Neural progenitor cell (in vitro differentiated cells): ENCODE data around the gene MAD2L1BP. TPM values are rescaled to one million over a fixed set of nuclear protein-coding genes. Genes with fewer than 3 reads are reported as not detected.

ENCODE experiments used
- DNase-seq: peaks from one replicate; pipeline ENCODE4 v3.0.0-alpha.2; 2016; ENCODE audit warnings: low spot score
- H2AFZ ChIP-seq: fragments of 200-600 bp; sonication (generic); replicated peaks from 2 replicates; pipeline ENCODE4 v1.6.1; 2016; ENCODE audit warnings: antibody characterized with exemption
- H3F3A ChIP-seq: fragments of 200-600 bp; sonication (generic); 2 replicates; pipeline ENCODE4 v1.6.1; 2016; ENCODE audit warnings: antibody characterized with exemption, low read depth
- H3K27ac ChIP-seq: fragments of 200-600 bp; sonication (generic); 2 replicates; pipeline ENCODE4 v1.5.1; 2016; ENCODE audit warnings: mild to moderate bottlenecking
- H3K27me3 ChIP-seq: fragments of 200-600 bp; sonication (generic); 2 replicates; pipeline ENCODE4 v1.6.1; 2016; ENCODE audit warnings: mild to moderate bottlenecking, moderate library complexity
- H3K36me3 ChIP-seq: fragments of 200-600 bp; sonication (generic); 2 replicates; pipeline ENCODE4 v1.5.1; 2016
- H3K4me1 ChIP-seq: fragments of 200-600 bp; sonication (generic); 2 replicates; pipeline ENCODE4 v1.6.1; 2016; ENCODE audit warnings: mixed run types
- H3K4me2 ChIP-seq: fragments of 200-600 bp; sonication (generic); 2 replicates; pipeline ENCODE4 v1.6.1; 2016
- H3K4me3 ChIP-seq: fragments of 200-600 bp; sonication (generic); 2 replicates; pipeline ENCODE4 v1.5.1; 2016
- H3K79me2 ChIP-seq: fragments of 200-600 bp; sonication (generic); 2 replicates; pipeline ENCODE4 v1.6.1; 2016; ENCODE audit warnings: low read depth
- H3K9ac ChIP-seq: fragments of 200-600 bp; sonication (generic); 2 replicates; pipeline ENCODE4 v1.6.1; 2016
- H3K9me3 ChIP-seq: fragments of 200-600 bp; sonication (generic); 2 replicates; pipeline ENCODE4 v1.5.1; 2016; ENCODE audit warnings: low read depth
- H4K20me1 ChIP-seq: fragments of 200-600 bp; sonication (generic); 2 replicates; pipeline ENCODE4 v1.6.1; 2016; ENCODE audit warnings: low read depth
- H3K27ac Mint-ChIP-seq: 3 replicates; pipeline ENCODE4 v1.8.0; 2021; ENCODE audit warnings: mixed read lengths
- H3K27me3 Mint-ChIP-seq: 2 replicates; pipeline ENCODE4 v1.8.0; 2022; ENCODE audit warnings: low read depth, mild to moderate bottlenecking, inconsistent platforms, moderate library complexity, mixed read lengths; ENCODE audit not compliant: insufficient read depth
- H3K36me3 Mint-ChIP-seq: 3 replicates; pipeline ENCODE4 v1.8.0; 2021; ENCODE audit warnings: mixed read lengths
- H3K4me1 Mint-ChIP-seq: 3 replicates; pipeline ENCODE4 v1.8.0; 2021; ENCODE audit warnings: mixed read lengths
- H3K4me3 Mint-ChIP-seq: 3 replicates; pipeline ENCODE4 v1.8.0; 2021; ENCODE audit warnings: mild to moderate bottlenecking, moderate library complexity, mixed read lengths
- H3K9me3 Mint-ChIP-seq: 3 replicates; pipeline ENCODE4 v1.8.0; 2020; ENCODE audit warnings: mixed read lengths
- EZH2 ChIP-seq: fragments of 200-600 bp; sonication (generic); IDR thresholded peaks from 2 replicates; pipeline ENCODE4 v1.6.1; 2017; ENCODE audit warnings: antibody characterized with exemption, mild to moderate bottlenecking, moderate library complexity
- EZH2phosphoT487 ChIP-seq: fragments of 200-600 bp; sonication (generic); IDR thresholded peaks from 2 replicates; pipeline ENCODE4 v1.6.1; 2017; ENCODE audit warnings: antibody characterized with exemption
- total RNA-seq: library from RNA; depleted of rRNA; stranded (reverse); fragments of >200 nt; gene quantifications from 2 replicates; pipeline ENCODE4 v1.2.3, GENCODE V29; 2015; ENCODE audit warnings: low replicate concordance
- TF ChIP-seq, protein P1 (sequence below): fragments of 200-600 bp; sonication (generic); IDR thresholded peaks from 2 replicates; pipeline ENCODE4 v1.5.1; 2017; ENCODE audit warnings: antibody characterized with exemption, mild to moderate bottlenecking

The MAD2L1BP gene
- total RNA-seq, 1 donor from 2014 or later = 52.0 TPM

DNA sequence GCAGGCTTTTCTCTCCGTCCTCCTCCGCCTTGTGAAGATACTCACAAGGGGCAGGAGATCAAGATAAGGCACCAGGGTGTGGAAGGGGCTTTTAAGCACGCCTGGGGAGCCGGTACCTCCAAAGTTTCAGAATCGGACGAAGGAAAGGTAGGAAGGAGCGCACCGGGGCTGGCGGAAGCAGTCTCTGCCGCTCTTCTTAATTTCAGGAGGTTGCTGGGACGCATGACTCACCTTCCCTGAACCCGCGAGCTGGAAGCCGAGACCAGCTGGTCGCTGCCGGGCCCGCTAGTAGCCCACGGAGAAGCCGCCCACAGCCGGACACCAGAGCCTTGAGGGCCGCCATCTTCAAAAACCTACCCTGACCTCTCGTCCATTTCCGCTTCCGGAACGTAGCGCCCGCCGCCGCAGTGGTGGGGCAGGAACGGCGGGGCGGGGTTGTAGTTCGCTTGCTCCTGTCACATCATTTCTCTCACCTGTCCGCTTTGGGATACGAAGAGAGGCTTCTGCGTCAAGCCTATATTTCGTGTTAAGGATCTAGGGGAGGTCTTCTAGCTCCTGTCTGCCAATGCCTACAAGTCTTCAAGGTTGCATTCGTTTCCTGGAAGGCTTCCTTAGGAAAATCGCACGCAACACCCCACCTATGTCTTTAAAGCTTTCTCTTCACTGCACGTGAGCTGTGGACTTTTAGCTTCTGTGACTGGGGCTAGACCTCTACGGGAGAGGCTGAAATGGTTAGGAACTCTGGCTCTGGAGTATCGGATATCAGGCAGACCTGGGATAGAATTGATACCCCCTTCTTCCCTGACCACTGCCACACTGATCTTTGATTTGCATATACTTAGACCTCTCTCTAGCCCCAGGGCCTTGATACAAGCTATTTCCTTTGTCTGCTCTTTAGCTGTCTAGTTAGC is 52.1 kb downstream of the MAD2L1BP start, which contains the start of gene MRPS18A:
TSS of gene MRPS18A (minus strand) at position 355 of the 911 bp plus-strand sequence. CDS start at position 343, 12 bp downstream.
- TF ChIP-seq EZH2phosphoT487 (no peak), EZH2 (peak; percentile 42)
- TF ChIP-seq, protein P1, sequence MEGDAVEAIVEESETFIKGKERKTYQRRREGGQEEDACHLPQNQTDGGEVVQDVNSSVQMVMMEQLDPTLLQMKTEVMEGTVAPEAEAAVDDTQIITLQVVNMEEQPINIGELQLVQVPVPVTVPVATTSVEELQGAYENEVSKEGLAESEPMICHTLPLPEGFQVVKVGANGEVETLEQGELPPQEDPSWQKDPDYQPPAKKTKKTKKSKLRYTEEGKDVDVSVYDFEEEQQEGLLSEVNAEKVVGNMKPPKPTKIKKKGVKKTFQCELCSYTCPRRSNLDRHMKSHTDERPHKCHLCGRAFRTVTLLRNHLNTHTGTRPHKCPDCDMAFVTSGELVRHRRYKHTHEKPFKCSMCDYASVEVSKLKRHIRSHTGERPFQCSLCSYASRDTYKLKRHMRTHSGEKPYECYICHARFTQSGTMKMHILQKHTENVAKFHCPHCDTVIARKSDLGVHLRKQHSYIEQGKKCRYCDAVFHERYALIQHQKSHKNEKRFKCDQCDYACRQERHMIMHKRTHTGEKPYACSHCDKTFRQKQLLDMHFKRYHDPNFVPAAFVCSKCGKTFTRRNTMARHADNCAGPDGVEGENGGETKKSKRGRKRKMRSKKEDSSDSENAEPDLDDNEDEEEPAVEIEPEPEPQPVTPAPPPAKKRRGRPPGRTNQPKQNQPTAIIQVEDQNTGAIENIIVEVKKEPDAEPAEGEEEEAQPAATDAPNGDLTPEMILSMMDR = no peak
- H2AFZ ChIP-seq = peak within 1 kb of the TSS; percentile 94
- H3K4me1 ChIP-seq = peaks cover 12% of the 10 kb centered on the region
- Mint-ChIP-seq H3K36me3 (no peaks in the 10 kb centered on the region), H3K4me1 (peaks cover 20% of the 10 kb centered on the region), H3K4me3 (peak within 1 kb of the TSS; percentile 97), H3K27ac (peak within 1 kb of the TSS; percentile 69), H3K9me3 (no peaks in the 10 kb centered on the region), H3K27me3 (peaks cover 4% of the 10 kb centered on the region)
- H3K4me3 ChIP-seq = peak within 1 kb of the TSS; percentile 95
- peak; percentile 82 for DNase-seq
- peaks cover 49% of the 10 kb centered on the region for H3K79me2 ChIP-seq
- no peaks in the 10 kb centered on the region for H3K27me3 ChIP-seq
- no peaks in the 10 kb centered on the region for H3K36me3 ChIP-seq
- no peak within 1 kb of the TSS for H3K27ac ChIP-seq
- peak within 1 kb of the TSS; percentile 87 for H3K9ac ChIP-seq
- peaks cover 13% of the 10 kb centered on the region for H3F3A ChIP-seq
- peak within 1 kb of the TSS; percentile 77 for H3K4me2 ChIP-seq
- peaks cover 35% of the 10 kb centered on the region for H4K20me1 ChIP-seq
- H3K9me3 ChIP-seq = no peaks in the 10 kb centered on the region

DNA sequence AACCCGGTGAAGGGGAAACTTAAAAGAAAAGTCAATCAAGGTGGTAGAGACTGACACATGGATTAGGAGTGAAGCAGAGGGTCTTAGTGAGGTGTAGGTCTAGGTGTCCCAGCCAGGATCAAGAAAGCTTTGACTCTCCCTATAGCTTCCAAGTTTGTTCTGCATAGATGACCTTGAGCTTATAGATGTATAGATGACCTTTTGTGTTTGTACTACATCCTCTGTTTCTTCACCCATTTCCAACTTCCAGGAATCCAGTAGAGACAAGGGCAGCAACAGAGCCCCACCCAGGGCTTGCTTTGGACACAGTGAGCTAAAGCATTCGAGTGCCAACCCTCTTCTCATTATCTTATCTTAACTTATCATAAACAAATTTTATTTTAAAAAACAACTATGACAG is 53.8 kb downstream of the MAD2L1BP start:
- no peaks in the 10 kb centered on the region for H3K27me3 ChIP-seq
- H3K9me3 Mint-ChIP-seq = no peaks in the 10 kb centered on the region

More for the DNA sequence above, 53.8 kb downstream of the MAD2L1BP start:
- peaks cover 18% of the 10 kb centered on the region for H3K4me1 Mint-ChIP-seq
- Histone ChIP-seq H3K36me3 (no peaks in the 10 kb centered on the region), H4K20me1 (peaks cover 18% of the 10 kb centered on the region), H3K4me2 (no peak overlapping the region), H3K27ac (no peak overlapping the region), H3K4me3 (no peak overlapping the region), H3K4me1 (peaks cover 12% of the 10 kb centered on the region), H3K79me2 (peaks cover 32% of the 10 kb centered on the region), H3K9ac (no peak overlapping the region), H2AFZ (no peak overlapping the region), H3K9me3 (no peaks in the 10 kb centered on the region), H3F3A (peaks cover 13% of the 10 kb centered on the region)
- no peak overlapping the region for H3K27ac Mint-ChIP-seq
- no peaks in the 10 kb centered on the region for H3K36me3 Mint-ChIP-seq
- peak overlapping the region; percentile 27 for H3K4me3 Mint-ChIP-seq
- H3K27me3 Mint-ChIP-seq = peaks cover 4% of the 10 kb centered on the region
- DNase-seq = no peak
- TF ChIP-seq EZH2 = no peak
- TF ChIP-seq EZH2phosphoT487 = no peak
- TF ChIP-seq, protein P1 = no peak

Other genes with a start within 250 kb of the MAD2L1BP start
- 10.1 and 14.6 TPM in 2 replicates for gene ABCC10, start 208.3 kb upstream of the MAD2L1BP start, total RNA-seq
- 1.1 TPM in 1 of 2 replicates, not detected in the other for gene DLK2, start 180.3 kb upstream of the MAD2L1BP start, total RNA-seq
- 12.9 and 31.4 TPM in 2 replicates for gene TJAP1, start 158.3 kb upstream of the MAD2L1BP start, total RNA-seq
- 0.37 TPM in 1 of 2 replicates, not detected in the other for gene LRRC73, start 125.5 kb upstream of the MAD2L1BP start, total RNA-seq
- gene YIPF3, start 118.9 kb upstream of the MAD2L1BP start, total RNA-seq = 102 and 117 TPM in 2 replicates
- gene POLR1C, start 118.8 kb upstream of the MAD2L1BP start, total RNA-seq = 23.2 and 24.4 TPM in 2 replicates
- 62.5 and 65.0 TPM in 2 replicates for gene XPO5, start 59.8 kb upstream of the MAD2L1BP start, total RNA-seq
- 10.7 and 17.0 TPM in 2 replicates for gene POLH, start 59.7 kb upstream of the MAD2L1BP start, total RNA-seq
- 45.5 and 77.1 TPM in 2 replicates for gene GTPBP2, start 6.6 kb upstream of the MAD2L1BP start, total RNA-seq
- 0.47 and 1.4 TPM in 2 replicates for gene RSPH9, start 9.2 kb downstream of the MAD2L1BP start, total RNA-seq
- gene MRPS18A, start 52.0 kb downstream of the MAD2L1BP start, total RNA-seq = 34.5 and 52.7 TPM in 2 replicates
- gene VEGFA, start 134.4 kb downstream of the MAD2L1BP start, total RNA-seq = 49.6 and 78.6 TPM in 2 replicates